ENCODE data around the gene GLCCI1.

The GLCCI1 gene

DNA sequence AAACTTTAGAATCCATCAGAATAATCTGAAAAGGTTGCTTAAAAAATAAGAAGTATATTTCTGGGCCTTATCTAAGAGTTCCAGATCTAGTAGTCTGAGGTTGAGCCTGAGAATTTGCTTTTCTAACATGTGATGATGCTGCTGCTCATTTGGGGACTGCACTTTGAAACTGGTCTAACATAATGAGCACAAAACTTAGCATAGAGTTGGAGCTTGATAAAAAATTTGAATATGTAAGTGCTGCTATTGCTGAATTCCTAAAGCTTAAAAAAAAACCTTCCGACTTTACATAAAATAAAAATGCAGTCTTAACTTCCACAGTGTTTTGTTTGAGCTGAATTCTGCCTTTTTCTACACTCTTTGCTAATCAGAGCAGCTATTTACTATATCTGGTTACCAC is 48.8 kb downstream of the GLCCI1 start:
- H3K27me3 ChIP-seq (ENCODE audit: control insufficient read depth, insufficient read depth, low read length) = no peaks in the 10 kb centered on the region
- no peak overlapping the region for H3K4me3 ChIP-seq (ENCODE audit: low read depth, low read length)
- H2AFZ ChIP-seq = no peak overlapping the region
- no peak overlapping the region for H3K9ac ChIP-seq
- H3K9me3 ChIP-seq (ENCODE audit: control insufficient read depth, low read length) = no peaks in the 10 kb centered on the region
- no peak overlapping the region for H3K4me2 ChIP-seq (ENCODE audit: low read length)
- peaks cover 5% of the 10 kb centered on the region for H3K4me1 ChIP-seq
- no peaks in the 10 kb centered on the region for H3K79me2 ChIP-seq
- TF ChIP-seq, protein P1, sequence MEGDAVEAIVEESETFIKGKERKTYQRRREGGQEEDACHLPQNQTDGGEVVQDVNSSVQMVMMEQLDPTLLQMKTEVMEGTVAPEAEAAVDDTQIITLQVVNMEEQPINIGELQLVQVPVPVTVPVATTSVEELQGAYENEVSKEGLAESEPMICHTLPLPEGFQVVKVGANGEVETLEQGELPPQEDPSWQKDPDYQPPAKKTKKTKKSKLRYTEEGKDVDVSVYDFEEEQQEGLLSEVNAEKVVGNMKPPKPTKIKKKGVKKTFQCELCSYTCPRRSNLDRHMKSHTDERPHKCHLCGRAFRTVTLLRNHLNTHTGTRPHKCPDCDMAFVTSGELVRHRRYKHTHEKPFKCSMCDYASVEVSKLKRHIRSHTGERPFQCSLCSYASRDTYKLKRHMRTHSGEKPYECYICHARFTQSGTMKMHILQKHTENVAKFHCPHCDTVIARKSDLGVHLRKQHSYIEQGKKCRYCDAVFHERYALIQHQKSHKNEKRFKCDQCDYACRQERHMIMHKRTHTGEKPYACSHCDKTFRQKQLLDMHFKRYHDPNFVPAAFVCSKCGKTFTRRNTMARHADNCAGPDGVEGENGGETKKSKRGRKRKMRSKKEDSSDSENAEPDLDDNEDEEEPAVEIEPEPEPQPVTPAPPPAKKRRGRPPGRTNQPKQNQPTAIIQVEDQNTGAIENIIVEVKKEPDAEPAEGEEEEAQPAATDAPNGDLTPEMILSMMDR (IDR thresholded peaks at IDR 0.05) = no peak
- no peak overlapping the region for H3K27ac ChIP-seq
- no peaks in the 10 kb centered on the region for H3K36me3 ChIP-seq (ENCODE audit: control insufficient read depth, insufficient read depth, low read length)

DNA sequence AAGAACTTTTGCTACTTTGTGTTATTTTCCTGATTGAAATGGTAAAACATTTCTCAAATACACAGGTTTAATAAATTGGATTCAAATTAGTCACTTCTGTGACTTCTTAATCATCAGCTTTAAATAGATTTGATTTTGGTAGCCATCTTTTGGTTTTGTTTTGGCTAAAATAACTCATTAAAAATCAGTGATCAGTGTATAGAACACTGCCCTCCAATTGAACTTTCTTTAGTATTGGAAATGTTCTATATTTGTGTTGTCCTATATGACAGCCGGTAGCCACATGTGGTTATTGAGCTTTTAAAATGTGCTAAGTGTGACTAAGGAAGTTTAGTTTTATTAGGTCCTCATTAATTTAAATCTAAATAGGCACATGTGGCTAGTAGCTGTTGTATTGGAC is 50.4 kb downstream of the GLCCI1 start:
- no peak overlapping the region for H3K27ac ChIP-seq
- no peaks in the 10 kb centered on the region for H3K27me3 ChIP-seq (ENCODE audit: control insufficient read depth, insufficient read depth, low read length)
- no peak overlapping the region for H2AFZ ChIP-seq
- H3K4me1 ChIP-seq = peaks cover 5% of the 10 kb centered on the region
- no peaks in the 10 kb centered on the region for H3K36me3 ChIP-seq (ENCODE audit: control insufficient read depth, insufficient read depth, low read length)
- H3K4me2 ChIP-seq (ENCODE audit: low read length) = no peak overlapping the region
- H3K79me2 ChIP-seq = no peaks in the 10 kb centered on the region
- H3K9me3 ChIP-seq (ENCODE audit: control insufficient read depth, low read length) = no peaks in the 10 kb centered on the region
- no peak overlapping the region for H3K9ac ChIP-seq
- H3K4me3 ChIP-seq (ENCODE audit: low read depth, low read length) = no peak overlapping the region
- TF ChIP-seq, protein P1 (IDR thresholded peaks at IDR 0.05) = no peak

DNA sequence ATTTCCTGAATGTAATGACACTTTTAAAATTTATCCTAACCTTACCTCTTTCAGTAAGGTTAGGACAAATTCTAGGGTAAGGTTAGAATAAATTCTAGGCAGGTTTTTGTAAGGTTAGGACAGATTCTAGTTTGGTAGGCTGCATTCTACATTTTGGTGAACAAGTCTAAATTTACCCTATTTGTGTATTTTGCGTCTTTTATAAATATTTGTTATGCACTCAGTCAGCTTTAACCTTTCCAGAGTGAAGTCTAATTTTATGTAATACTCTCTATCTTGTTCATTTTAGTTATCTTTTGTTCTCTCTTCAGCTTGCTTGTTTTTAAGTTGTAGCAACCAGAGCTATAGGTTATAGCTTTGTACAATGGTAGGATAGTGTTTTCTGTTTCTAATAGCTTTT is 54.0 kb downstream of the GLCCI1 start:
- TF ChIP-seq, protein P1 (IDR thresholded peaks at IDR 0.05) = no peak
- no peak overlapping the region for H2AFZ ChIP-seq
- H3K79me2 ChIP-seq = no peaks in the 10 kb centered on the region
- H3K4me1 ChIP-seq = no peaks in the 10 kb centered on the region
- no peak overlapping the region for H3K27ac ChIP-seq
- H3K9ac ChIP-seq = no peak overlapping the region
- H3K9me3 ChIP-seq (ENCODE audit: control insufficient read depth, low read length) = no peaks in the 10 kb centered on the region
- no peaks in the 10 kb centered on the region for H3K27me3 ChIP-seq (ENCODE audit: control insufficient read depth, insufficient read depth, low read length)
- no peaks in the 10 kb centered on the region for H3K36me3 ChIP-seq (ENCODE audit: control insufficient read depth, insufficient read depth, low read length)
- H3K4me2 ChIP-seq (ENCODE audit: low read length) = no peak overlapping the region
- H3K4me3 ChIP-seq (ENCODE audit: low read depth, low read length) = no peak overlapping the region

DNA sequence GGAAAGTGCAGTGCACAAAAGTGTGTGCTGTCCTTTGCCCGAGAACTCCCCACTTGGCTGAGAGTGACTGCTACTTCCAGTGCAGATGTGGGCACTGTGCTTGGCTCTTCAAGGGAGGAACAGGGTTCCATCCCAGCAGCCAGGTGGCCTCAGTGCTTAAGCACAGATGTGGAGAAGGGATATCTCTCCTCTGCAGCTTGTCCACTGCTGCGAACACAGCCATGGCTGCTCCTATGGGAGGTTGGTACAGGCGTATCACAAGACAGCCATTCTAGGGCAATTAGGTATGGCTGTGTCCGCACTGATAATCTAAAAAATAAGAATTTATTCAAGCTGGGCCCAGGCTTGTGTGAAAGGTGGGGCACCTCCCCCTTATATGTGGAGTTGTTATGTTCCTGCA is 66.6 kb downstream of the GLCCI1 start:
- no peaks in the 10 kb centered on the region for H3K36me3 ChIP-seq (ENCODE audit: control insufficient read depth, insufficient read depth, low read length)
- no peak overlapping the region for H3K27ac ChIP-seq
- H3K4me2 ChIP-seq (ENCODE audit: low read length) = no peak overlapping the region
- H3K9me3 ChIP-seq (ENCODE audit: control insufficient read depth, low read length) = no peaks in the 10 kb centered on the region
- no peak overlapping the region for H2AFZ ChIP-seq
- no peak overlapping the region for H3K9ac ChIP-seq
- no peak overlapping the region for H3K4me3 ChIP-seq (ENCODE audit: low read depth, low read length)
- no peaks in the 10 kb centered on the region for H3K4me1 ChIP-seq
- H3K27me3 ChIP-seq (ENCODE audit: control insufficient read depth, insufficient read depth, low read length) = no peaks in the 10 kb centered on the region
- TF ChIP-seq, protein P1 (IDR thresholded peaks at IDR 0.05) = no peak
- no peaks in the 10 kb centered on the region for H3K79me2 ChIP-seq

DNA sequence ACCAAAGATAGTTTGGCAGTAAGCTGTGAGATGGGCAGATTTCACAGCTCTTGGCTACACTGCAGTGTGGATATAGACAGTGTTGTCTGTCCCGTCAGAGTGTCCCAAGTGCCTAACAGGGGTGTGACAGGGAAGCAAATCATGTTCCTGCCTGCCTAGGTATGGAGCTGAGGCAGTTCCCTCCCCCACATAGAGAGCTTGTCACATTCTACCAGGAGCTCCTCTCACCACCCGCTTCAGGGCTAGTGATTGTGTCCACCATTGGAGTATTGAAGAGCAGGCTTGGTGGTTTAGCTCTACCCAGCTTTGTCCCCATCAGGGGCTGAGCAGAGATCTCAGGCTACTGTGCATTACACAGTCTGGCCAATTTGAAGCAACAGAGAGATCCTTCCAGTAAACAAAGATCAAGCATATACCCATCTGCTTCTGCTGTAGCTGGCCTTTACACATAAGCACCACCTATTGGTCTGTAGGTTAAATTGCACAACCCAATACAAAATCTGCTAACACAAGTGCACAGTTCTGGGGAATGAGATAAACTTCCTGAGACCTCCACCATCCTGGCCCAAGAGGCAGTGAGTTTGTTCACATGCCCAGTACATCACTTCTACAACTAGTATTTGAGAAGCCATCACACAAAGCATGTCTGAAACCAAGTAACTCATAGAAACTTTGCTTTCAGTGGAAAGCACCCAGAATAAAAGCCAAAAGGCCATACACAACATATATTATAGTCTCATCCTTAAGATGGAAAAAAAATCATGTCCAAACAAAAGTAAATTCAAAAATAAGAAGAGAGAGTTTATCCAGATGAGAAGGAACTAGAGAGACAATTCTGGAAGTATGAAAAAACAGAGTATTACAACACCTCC is 67.3 kb downstream of the GLCCI1 start:
- H3K36me3 ChIP-seq (ENCODE audit: control insufficient read depth, insufficient read depth, low read length) = no peaks in the 10 kb centered on the region
- no peak overlapping the region for H3K4me2 ChIP-seq (ENCODE audit: low read length)
- H3K27me3 ChIP-seq (ENCODE audit: control insufficient read depth, insufficient read depth, low read length) = no peaks in the 10 kb centered on the region
- H3K9me3 ChIP-seq (ENCODE audit: control insufficient read depth, low read length) = no peaks in the 10 kb centered on the region
- no peak overlapping the region for H2AFZ ChIP-seq
- H3K27ac ChIP-seq = no peak overlapping the region
- H3K4me3 ChIP-seq (ENCODE audit: low read depth, low read length) = no peak overlapping the region
- no peak overlapping the region for H3K9ac ChIP-seq
- H3K4me1 ChIP-seq = peaks cover 3% of the 10 kb centered on the region
- H3K79me2 ChIP-seq = no peaks in the 10 kb centered on the region
- TF ChIP-seq, protein P1 (IDR thresholded peaks at IDR 0.05) = peak; percentile 51
